Subcutaneous adipose tissue (tissue), 4 donors: Measurements from ENCODE around the gene CD200R1L. TPM values are rescaled to one million over a fixed set of nuclear protein-coding genes. Genes with fewer than 3 reads are reported as not detected.

ENCODE experiments used
- total RNA-seq, 4 donors: library from RNA; depleted of rRNA; stranded (reverse); fragments of >200 nt; gene quantifications; one replicate each; pipeline ENCODE4 v1.1.0, GENCODE V29; 2016
- TF ChIP-seq, protein P1 (sequence below): fragments of 450-650 bp; IDR thresholded peaks from one replicate; pipeline ENCODE4 v1.5.1; 2016; ENCODE audit warnings: low read depth, mild to moderate bottlenecking, control low read depth, antibody characterized with exemption, moderate library complexity

Gene CD200R1L
- total RNA-seq, 4 donors from 2014 or later = not detected

GRCh38 chr3:112856537-112856936 is 9.9 kb upstream of the CD200R1L start:
- TF ChIP-seq, protein P1, sequence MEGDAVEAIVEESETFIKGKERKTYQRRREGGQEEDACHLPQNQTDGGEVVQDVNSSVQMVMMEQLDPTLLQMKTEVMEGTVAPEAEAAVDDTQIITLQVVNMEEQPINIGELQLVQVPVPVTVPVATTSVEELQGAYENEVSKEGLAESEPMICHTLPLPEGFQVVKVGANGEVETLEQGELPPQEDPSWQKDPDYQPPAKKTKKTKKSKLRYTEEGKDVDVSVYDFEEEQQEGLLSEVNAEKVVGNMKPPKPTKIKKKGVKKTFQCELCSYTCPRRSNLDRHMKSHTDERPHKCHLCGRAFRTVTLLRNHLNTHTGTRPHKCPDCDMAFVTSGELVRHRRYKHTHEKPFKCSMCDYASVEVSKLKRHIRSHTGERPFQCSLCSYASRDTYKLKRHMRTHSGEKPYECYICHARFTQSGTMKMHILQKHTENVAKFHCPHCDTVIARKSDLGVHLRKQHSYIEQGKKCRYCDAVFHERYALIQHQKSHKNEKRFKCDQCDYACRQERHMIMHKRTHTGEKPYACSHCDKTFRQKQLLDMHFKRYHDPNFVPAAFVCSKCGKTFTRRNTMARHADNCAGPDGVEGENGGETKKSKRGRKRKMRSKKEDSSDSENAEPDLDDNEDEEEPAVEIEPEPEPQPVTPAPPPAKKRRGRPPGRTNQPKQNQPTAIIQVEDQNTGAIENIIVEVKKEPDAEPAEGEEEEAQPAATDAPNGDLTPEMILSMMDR = no peak

DNA sequence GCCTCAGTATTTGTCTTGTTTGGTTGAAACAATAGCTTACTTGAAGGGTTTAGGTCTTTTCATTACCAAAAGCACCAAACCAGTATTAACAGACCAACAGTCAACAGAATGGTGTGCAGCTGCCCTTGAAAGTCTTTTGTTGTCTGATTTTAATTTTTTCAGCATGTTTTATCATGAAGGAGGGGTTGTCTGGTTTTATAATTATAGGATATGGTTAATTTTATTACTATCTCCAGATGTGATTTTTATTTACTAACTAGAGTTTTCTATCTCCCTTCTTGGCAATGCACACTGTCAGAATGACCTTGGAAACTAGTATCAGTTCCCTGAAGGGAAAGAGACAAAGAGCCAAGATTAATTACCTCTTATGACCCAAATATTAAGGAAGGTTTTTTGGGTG is 9.2 kb upstream of the CD200R1L start:
- TF ChIP-seq, protein P1 = no peak

DNA sequence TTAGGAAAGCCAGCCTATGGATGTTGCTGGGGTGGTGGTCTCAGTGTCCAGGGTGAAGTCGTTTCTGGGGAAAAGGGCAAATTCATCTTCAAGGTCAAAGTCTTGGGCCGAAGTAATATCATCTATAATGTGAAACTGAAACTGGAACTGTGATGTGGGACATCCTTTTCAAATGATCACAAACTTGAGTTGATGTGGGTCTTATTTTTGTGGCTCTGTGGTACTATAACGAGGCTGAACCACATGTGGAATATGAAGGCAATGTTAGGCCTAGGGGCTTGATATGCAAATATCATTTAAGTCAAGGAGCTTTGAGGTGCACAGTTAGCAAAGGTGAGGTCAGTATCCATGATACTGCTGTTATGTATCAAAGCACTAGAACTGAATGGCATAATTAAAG is 1.5 kb upstream of the CD200R1L start:
- TF ChIP-seq, protein P1 = no peak

DNA sequence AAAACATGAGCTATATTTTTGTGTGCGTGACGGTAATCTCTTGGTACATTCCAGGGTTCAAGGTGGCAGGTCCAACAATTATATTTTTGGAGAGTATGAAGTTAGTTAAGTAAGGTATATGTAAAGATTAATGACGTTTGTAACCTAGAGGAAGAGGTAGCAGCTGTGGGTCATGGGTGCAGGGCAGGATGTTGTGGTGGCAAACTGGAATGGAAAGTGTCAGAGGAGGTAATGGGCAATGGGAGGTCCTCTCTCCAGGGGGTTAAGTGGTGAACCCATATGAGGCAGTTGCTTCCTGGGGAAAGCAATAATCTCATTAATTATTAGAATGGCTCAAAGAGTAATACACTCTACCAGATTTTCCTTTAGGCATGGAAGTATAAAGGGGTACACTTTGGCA is 1.0 kb upstream of the CD200R1L start:
- TF ChIP-seq, protein P1 = no peak

- TF ChIP-seq, protein P1 = no peak
Measured at GRCh38 chr3:112845772-112846171, 892 bp downstream of the CD200R1L start.

DNA sequence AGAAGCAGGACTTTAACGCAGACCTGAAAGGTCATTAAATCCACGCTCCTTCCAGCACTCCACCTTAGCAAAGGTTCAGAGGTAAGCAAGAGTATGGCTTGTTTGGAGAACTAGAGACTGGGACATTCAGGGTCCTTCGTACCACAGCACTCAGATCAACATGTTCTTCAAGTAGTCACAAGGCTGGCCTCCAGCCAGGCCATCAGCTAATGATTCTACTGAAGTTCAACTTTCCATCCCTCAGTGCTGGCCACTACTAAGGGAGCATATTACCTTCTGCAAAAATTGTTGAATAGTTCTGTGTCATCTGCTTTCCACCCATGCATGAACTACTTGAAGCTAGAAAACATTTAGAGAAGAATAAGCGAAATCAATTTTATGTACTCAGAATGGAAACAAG is 17.6 kb downstream of the CD200R1L start:
- TF ChIP-seq, protein P1 = no peak

DNA sequence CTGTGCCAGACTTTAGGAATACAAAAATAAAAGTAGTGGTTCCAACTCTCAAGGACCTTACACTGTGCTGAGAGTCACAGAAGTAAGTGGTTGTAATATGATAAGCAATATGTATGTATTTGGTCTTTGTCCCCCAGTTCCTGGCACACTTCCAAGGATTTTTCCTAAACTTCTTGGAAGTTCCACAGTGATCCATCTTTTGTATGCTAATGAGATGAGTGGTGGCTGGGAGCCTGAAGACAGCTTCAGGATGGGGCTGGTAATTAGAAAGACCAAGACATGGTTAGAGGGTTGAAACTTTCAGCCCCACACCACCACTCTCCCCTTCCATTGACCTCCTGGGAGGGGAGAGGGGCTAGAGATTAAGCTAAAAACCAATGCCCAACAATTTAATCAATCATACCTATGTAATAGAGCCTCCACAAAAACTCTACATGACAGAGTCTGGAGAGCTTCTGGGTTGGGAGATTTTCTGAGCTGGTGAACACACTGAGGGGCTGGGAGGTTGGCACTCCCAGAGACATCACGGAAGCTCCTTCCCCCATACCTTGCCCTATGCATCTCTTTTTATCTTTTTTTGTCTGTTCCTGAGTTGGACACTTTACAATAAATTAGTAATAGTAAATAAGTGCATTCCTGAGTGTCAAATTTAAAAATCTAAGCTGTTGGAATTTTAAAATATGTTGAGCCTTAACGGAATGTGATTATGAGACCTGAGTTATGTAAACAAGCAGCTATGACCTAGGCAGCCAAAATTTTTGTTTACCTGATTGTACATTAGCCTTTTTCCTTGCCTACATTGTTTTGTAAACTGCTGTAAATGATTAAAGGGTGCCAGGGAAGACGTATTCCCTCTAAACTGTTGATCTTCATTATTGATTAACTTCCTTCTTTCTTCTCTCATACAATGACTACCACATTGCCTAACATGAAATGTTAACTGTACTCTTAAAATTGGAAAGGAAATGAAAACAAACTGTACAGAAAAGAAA is 24.3 kb downstream of the CD200R1L start:
- TF ChIP-seq, protein P1 = no peak
